Osteoblast (primary cell): Measurements from ENCODE around the gene HTR1D. TPM values are rescaled to one million over a fixed set of nuclear protein-coding genes. Genes with fewer than 3 reads are reported as not detected.

Source experiments
- DNase-seq: peaks from one replicate; pipeline ENCODE4 v3.0.0; 2011; ENCODE audit warnings: low spot score, mixed read lengths; ENCODE audit not compliant: insufficient read length; ENCODE audit errors: missing footprints
- H2AFZ ChIP-seq: 2 replicates; pipeline ENCODE4 v1.6.0; 2011; ENCODE audit warnings: mild to moderate bottlenecking, low read length
- H3K27ac ChIP-seq: 2 replicates; pipeline ENCODE4 v1.5.1; 2011; ENCODE audit warnings: mild to moderate bottlenecking, low read depth, low read length, moderate library complexity
- H3K27me3 ChIP-seq: 2 replicates; pipeline ENCODE4 v1.6.0; 2012; ENCODE audit warnings: mild to moderate bottlenecking, control low read depth, inconsistent platforms, low read length, moderate library complexity; ENCODE audit not compliant: insufficient read depth
- H3K36me3 ChIP-seq: 2 replicates; pipeline ENCODE4 v1.5.1; 2011; ENCODE audit warnings: mild to moderate bottlenecking, low read length, control low read depth, moderate library complexity; ENCODE audit not compliant: insufficient read depth
- H3K4me1 ChIP-seq: 2 replicates; pipeline ENCODE4 v1.5.1; 2011; ENCODE audit warnings: mild to moderate bottlenecking, low read length, control low read depth, moderate library complexity; ENCODE audit not compliant: insufficient read depth
- H3K4me2 ChIP-seq: 2 replicates; pipeline ENCODE4 v1.6.0; 2011; ENCODE audit warnings: mild to moderate bottlenecking, low read length; ENCODE audit not compliant: insufficient read depth
- H3K4me3 ChIP-seq: fragments of 200-600 bp; sonication (generic); 3 replicates; pipeline ENCODE4 v1.5.1; 2012; ENCODE audit warnings: mild to moderate bottlenecking, low read length, inconsistent platforms; ENCODE audit not compliant: insufficient read depth
- H3K79me2 ChIP-seq: 2 replicates; pipeline ENCODE4 v1.6.0; 2012; ENCODE audit warnings: mild to moderate bottlenecking, low read length, control low read depth, inconsistent platforms; ENCODE audit not compliant: insufficient read depth
- H3K9me3 ChIP-seq: 2 replicates; pipeline ENCODE4 v1.5.1; 2011; ENCODE audit warnings: low read depth, low read length, control low read depth
- H4K20me1 ChIP-seq: 2 replicates; pipeline ENCODE4 v1.6.0; 2012; ENCODE audit warnings: mild to moderate bottlenecking, low read length, control low read depth; ENCODE audit not compliant: insufficient read depth
- total RNA-seq: library from RNA; depleted of rRNA; stranded (reverse); fragments of >200 nt; gene quantifications from 2 replicates; pipeline ENCODE4 v1.2.3, GENCODE V29; 2012
- TF ChIP-seq, protein P1 (sequence below): IDR thresholded peaks from 2 replicates; pipeline ENCODE4 v1.5.1; 2011; ENCODE audit warnings: mild to moderate bottlenecking, low read depth, low read length, moderate library complexity; ENCODE audit errors: extremely low read depth

HTR1D gene
- total RNA-seq, 1 donor: under 0.01 TPM

DNA sequence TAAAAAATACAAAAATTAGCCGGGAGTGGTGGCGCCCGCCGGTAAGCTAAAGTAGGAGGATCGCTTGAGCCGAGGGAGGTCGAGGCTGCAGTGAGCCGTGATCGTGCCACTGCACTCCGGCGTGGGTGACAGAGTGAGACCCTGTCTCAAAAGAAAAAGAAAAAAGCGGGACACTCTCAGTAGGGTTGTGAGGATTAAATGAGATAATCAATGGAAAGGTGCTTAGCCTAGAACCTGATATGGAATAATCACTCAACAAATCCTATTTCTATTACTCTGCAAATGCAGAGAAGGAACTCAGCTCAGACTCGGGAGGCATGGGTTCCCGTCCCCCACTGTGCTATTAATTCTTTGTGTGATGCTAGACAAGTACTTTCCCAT, 48.1 kb downstream of the HTR1D start:
- Histone ChIP-seq H3K9me3 (no peaks in the 10 kb centered on the region), H4K20me1 (peaks cover 36% of the 10 kb centered on the region), H3K4me1 (peaks cover 29% of the 10 kb centered on the region), H3K4me3 (peak overlapping the region; percentile 95), H2AFZ (peak overlapping the region; percentile 77), H3K27me3 (no peaks in the 10 kb centered on the region), H3K4me2 (peak overlapping the region; percentile 81), H3K27ac (peak overlapping the region; percentile 85), H3K36me3 (no peaks in the 10 kb centered on the region), H3K79me2 (peaks cover 43% of the 10 kb centered on the region)
- TF ChIP-seq, protein P1, sequence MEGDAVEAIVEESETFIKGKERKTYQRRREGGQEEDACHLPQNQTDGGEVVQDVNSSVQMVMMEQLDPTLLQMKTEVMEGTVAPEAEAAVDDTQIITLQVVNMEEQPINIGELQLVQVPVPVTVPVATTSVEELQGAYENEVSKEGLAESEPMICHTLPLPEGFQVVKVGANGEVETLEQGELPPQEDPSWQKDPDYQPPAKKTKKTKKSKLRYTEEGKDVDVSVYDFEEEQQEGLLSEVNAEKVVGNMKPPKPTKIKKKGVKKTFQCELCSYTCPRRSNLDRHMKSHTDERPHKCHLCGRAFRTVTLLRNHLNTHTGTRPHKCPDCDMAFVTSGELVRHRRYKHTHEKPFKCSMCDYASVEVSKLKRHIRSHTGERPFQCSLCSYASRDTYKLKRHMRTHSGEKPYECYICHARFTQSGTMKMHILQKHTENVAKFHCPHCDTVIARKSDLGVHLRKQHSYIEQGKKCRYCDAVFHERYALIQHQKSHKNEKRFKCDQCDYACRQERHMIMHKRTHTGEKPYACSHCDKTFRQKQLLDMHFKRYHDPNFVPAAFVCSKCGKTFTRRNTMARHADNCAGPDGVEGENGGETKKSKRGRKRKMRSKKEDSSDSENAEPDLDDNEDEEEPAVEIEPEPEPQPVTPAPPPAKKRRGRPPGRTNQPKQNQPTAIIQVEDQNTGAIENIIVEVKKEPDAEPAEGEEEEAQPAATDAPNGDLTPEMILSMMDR: no peak
- no peak for DNase-seq

DNA sequence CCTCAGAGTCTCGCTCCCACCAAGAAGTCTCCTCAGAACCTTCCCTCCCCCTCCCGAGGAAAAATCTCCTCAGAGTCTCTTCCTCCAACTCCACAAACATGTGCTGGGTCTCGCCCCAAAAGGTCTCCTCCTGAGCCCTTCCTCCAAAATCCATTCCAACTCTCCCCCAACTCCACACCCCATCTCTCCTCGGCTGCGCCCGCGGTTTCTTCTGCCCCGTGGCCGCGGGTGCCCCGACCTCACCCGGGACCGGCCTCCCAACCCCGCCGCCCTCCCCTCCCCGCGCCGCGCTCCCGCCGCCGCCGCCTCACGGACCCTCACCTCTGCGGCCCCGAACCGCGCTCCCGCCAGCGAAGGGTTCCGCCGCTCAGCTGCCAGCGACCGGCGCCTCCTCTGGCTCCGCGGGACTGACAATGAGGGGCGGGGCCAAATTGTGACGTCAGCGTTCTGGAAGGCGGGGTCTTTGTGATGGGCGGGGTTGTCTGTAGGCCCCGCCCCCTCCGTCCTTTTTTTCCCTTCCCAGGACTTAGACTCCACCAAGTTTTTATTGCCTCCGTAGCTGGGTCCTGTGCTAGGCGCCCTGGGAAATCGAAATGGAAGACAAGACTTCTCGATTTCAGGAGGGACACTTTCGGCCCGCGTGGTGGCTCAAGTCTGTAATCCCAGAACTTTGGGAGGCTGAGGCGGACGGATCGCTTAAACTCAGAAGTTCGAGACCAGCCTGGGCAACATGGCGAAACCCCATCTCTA, 48.7 kb downstream of the HTR1D start, which contains the start of gene LUZP1:
Gene LUZP1, minus strand, starts transcription at position 412 of the 750 bp plus-strand sequence.
- peak; percentile 97 for DNase-seq
- Histone ChIP-seq H3K27me3 (no peaks in the 10 kb centered on the region), H3K79me2 (peaks cover 49% of the 10 kb centered on the region), H3K4me3 (peak within 1 kb of the TSS; percentile 95), H2AFZ (peak within 1 kb of the TSS; percentile 77), H3K4me1 (peaks cover 31% of the 10 kb centered on the region), H3K9me3 (no peaks in the 10 kb centered on the region), H3K4me2 (peak within 1 kb of the TSS; percentile 97), H3K27ac (peak within 1 kb of the TSS; percentile 85), H3K36me3 (no peaks in the 10 kb centered on the region), H4K20me1 (peaks cover 37% of the 10 kb centered on the region)
- TF ChIP-seq, protein P1: no peak

DNA sequence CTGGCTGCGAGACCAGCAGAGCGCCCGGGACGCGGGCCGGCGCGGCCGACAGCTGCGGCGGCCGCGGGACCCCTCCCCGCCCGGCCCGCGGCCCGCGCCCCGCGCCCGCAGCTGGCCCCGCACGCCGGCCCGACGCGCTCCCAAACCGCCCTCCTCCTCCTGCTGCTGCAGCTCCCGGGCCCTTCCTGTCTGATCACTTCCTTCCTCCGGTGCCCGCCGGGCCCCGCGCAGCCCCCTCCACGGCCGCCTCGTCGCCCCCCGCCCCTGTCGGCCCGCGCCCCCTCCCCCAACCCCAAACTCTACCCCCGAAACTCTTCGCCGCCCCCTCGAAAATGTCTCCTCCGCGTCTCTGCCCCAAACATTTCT, 49.2 kb downstream of the HTR1D start:
- Histone ChIP-seq H3K4me1 (peaks cover 35% of the 10 kb centered on the region), H3K4me3 (peak overlapping the region; percentile 95), H4K20me1 (peaks cover 40% of the 10 kb centered on the region), H3K9me3 (no peaks in the 10 kb centered on the region), H3K27ac (peak overlapping the region; percentile 85), H3K27me3 (no peaks in the 10 kb centered on the region), H3K4me2 (peak overlapping the region; percentile 97), H3K36me3 (no peaks in the 10 kb centered on the region), H3K79me2 (peaks cover 54% of the 10 kb centered on the region), H2AFZ (no peak overlapping the region)
- DNase-seq: peak; percentile 94
- TF ChIP-seq, protein P1: no peak

DNA sequence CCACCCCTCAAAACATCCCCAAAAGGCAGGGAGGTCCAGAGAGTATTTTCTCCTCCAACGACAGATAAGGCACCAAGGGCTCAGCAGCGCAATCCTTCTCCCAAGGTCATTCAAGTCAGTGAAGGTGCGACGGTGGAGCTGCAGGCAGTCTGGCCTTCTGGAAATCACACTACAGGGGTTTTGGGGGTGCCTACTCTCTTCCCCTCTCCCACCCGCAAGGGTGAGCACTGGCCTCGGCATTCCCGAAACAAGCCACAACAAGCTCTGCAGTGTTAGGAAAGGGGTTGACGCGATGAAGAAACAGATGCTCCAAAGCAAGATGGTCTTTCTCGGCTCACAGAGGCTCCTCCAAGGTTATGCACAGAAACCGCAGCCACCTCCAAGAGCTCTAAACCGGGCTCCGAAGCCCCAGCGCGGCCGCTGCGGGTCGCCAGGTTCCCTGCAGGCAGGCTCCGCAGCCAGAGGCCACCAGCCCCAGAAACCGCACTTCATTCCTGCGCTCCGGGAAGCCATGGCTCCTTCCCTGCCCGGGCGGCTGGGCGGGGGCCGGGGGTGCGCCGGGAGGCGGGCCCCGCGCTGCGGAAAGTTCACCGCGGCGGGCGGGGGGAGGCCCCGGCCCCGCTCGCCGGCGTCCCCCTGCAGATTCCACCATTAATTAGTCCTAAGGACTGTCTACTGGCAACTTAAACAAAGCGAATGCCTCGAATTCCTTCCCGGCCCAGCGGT, 49.8 kb downstream of the HTR1D start:
- Histone ChIP-seq H3K27me3 (no peaks in the 10 kb centered on the region), H3K4me1 (peaks cover 35% of the 10 kb centered on the region), H4K20me1 (peaks cover 43% of the 10 kb centered on the region), H3K9me3 (no peaks in the 10 kb centered on the region), H2AFZ (peak overlapping the region; percentile 53), H3K79me2 (peaks cover 60% of the 10 kb centered on the region), H3K27ac (peak overlapping the region; percentile 85), H3K4me3 (peak overlapping the region; percentile 95), H3K36me3 (no peaks in the 10 kb centered on the region), H3K4me2 (peak overlapping the region; percentile 97)
- peak; percentile 94 for DNase-seq
- TF ChIP-seq, protein P1: no peak
